ENCODE measurements around the gene ZFAND2A.
"Not testable (repeated sequence)": the region's sequence is repeated elsewhere in the genome, so short reads cannot be mapped to it uniquely, and the experiment has no call there.

Gene ZFAND2A

DNA sequence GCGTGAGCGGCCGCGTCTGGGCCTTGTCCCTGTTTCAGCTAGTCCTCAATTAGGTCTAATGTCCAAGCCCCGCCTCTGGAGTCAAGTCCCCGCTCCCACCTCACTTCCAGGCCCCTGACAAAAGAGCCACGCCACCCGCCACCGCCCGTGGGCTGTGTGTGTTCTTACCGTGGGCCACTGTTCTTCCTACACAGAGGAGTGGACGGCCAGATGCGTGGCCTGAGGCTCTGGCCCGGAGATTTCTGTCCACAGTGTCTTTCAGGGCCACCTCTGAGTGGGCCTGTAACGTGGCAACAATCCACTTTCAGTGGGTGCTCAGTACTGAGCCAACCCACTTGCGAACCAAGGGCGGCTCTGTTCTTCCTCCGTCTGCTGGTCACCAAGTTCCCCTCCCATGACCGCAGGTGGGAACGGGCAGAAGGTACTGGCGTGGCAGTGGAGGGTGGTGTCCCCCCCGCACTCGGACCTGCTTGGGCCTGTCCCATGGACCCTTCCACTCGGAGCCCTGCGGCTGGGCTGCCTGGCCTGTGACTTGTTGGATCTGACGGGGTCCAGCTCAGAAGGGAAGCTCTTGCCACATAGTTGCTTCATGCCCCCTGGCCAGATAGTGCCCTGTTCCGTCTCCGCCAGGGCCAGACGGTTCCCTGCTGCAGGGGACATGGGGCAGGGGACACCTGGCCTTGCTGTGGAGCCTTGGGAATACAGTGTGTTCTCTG lies 15.0 kb upstream of the ZFAND2A start:
- no peak for DNase-seq

DNA sequence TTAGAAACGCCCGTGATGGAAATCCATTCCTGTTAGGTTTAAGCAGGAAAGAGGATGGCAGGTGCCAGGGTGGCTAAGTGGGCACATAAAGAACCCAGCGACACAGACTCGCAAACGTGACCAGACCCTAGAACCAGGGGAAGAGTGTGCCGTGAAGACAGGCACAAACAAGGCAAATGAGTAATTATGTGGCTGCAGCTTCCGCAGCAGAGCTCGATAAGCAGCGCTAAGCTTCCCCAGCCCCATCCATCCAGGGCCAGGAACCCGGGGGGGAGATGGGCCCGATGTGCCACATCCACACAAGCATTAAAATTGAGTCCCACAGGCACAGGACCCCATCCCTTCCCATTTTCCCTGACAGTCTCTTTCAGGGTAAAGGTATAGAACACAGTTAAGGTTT lies 14.0 kb upstream of the ZFAND2A start:
- no peak for DNase-seq

DNA sequence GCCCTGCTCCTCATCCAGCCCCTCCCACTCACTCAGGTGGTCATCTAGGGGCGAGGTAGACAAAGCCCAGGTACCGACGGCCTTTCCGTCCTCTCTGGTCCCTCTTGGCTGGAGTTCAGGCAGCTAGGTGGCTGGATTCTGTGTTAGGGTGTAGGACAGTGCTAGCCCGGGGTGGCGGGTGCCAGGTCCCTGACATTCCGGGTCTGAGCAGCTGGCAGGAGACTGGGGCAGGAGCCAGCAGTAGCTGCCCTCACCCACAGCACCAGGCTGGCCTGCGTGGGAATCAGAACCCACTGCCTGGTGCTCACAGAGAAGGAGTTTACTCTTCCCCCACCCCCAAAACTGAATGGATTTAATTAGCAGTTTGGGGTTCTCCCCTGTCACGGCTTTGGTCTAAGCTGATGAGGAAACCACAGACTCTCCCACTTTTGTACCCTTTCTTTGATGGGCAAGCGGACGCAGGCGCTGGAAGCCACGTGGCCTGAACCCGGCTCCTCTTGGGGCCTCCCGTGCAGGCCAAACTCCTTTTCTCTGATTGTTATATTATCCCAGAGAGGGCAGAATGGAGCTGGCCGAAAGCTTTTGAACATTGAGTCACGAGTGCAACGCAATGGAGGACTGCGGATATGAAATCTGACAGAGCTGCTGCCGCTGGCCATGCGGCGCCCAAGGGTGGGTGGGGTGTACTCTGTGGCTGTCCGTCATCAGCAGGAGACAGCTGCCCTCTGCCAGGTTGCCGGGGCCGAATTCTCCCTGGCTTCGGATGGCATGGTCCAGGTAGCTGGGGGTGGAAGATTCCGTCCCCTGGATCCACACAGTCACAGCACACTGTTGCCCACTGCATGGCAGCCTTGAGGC lies 12.9 kb upstream of the ZFAND2A start:
- DNase-seq, result no peak

DNA sequence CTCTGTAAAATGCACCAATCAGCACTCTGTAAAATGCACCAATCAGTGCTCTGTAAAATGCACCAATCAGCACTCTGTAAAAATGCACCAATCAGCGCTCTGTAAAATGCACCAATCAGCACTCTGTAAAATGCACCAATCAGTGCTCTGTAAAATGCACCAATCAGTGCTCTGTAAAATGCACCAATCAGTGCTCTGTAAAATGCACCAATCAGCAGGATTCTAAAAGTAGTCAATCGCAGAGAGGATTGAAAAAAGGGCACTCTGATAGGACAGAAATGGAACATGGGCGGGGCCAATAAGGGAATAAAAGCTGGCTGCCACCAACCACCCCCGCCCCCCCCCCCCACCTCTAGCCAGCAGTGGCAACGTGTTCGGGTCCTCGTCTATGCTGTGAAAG lies 11.5 kb upstream of the ZFAND2A start:
- DNase-seq, result not testable (repeated sequence)

DNA sequence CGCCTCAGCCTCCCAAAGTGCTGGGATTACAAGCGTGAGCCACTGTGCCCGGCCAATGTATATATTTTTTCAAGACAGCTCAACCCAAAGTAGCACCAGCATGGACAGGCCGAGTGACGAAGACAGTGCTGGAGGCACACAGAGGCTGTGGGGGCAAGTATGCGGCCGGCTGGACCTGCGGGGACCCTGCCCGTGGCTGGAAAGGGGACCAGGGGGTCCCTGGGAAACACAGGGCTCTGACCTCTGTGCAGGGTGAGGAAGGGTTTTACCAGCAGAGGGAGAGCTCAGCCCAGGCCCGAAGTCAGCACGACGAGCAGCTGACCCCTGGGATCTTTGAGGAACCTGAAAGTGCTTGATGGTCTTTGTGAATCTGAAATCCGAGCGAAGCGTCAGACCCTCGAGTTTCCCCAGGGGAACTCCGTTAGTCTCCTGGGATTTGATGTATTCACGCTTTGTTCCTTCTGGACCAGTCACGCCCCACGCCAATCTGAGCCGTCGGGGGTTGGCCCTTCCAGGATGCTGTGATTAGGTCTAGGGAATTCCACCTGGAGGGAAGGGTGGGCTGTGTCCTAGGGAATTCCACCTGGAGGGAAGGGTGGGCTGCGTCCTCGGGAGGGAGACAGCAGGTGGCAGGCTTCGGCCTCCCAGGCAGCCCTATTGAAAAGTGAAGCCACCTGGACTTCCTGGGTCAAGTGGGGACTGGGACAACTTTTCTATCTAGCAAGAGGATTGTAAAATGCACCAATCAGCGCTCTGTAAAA lies 10.9 kb upstream of the ZFAND2A start:
- no peak for DNase-seq

DNA sequence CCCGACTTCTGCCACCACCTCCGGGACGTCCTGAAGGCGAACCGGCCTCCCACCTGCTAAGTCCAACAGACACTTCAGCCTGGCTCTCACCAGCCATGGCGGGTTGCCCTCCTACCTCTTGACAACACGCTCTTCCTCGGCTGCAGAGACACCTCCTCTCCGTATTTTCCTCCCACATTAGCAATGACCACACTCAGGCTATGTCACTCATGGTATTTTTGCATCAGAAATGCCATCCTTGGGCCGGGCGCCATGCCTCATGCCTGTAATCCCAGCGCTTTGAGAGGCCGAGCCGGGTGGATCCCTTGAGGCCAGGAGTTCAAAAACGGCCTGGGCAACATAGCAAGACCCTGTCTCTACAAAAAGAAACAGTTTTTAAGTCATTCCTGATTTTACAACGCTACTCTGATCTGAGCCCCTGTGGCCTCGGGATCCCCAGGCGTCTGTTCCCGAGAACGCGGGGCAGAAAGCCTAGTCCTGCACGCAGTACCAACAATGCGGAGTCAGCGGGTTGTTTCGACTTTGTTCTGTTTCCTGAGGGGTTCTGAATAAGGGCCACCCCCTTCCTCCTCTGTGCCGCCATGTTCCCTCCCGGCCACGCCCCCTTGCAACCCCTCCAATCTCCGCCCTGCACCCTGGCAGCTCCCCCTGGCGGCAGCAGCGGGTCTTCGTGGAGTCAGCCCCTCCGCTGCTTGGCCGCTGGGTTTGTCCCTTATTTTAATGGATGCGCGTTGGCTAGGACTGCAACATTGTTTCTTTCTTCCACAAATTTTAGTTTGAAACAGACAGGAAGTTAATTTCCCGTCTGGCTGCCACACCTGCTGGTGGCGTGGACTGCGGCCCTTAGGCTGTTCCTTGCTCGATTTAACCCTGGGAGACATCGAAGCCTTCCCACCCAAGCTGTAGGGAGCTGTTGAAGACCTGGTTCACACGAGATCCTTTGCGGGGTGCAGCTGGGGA lies 9.7 kb upstream of the ZFAND2A start:
- DNase-seq, result peak; percentile 97

DNA sequence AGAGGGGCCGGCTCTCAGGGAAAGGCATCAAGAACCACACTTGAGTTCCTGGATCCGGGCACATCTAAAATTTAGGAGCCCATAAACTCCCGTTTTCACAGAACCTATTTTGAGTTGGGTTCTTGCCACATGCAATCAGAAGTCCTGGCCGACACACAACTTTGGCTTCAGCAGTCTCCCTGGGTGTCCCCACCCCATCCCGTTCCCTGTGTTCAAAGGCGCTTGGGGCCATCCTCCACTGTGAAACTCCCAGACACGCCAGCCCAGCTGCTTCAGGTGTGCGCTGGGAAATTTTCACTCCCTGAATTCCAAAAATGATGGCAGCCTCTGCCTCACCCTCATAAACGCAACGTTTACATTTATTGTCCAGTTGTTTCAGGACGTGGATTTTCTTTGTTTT lies 8.4 kb upstream of the ZFAND2A start:
- no peak for DNase-seq

DNA sequence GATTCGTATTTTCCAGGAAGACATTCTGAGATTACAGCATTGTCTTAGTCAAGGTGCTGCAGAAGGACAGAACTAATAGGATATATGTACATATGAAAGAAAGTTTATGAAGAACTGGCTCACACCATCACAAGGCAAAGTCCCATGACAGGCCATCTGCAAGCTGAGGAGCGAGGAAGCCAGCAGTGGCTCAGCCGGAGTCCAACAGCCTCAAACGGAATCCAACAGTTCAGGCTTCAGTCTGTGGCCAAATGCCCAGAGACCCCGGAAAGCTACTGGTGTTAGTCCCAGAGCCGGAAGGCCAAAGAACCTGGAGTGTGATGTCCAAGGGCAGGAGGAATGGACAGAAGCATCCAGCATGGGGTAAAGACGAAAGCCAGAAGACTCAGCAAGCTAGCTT lies 4.4 kb upstream of the ZFAND2A start:
- no peak for DNase-seq

DNA sequence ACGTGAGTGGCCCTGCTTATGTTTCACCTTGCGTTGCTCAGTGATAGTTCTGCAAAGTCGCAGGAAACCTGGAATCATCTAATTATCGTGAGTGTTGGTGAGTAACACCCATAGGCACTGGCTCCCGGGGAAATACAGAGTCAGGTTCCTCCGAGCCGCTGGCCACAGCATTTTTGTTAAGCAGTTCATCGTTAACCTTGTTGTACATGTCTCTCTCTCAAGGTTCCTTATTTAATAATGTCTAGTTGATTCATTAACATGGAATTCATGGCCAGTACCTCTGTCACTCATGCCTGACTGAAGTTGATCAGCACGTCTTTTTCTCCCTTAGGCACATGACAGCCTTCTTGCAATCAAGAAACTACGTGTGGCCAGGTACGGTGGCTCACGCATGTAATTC lies 3.1 kb upstream of the ZFAND2A start:
- DNase-seq, result no peak

DNA sequence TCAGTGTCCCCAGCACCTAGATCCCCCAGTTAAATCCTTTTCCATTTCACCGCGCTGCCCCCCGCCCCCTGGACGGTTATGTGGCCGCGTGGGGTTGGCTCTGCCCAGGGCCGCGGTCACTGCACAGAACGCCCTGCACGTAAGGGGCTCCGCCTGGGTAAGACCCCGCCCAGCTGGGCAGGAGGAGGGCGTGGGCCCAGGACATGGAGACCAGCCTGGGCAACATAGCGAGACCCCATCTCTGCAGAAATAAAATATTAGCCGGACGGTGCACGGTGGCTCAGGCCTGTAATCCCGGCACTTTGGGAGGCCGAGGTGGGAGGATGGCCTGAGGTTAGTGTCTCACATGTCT lies 650 bp upstream of the ZFAND2A start:
- no peak for DNase-seq

DNA sequence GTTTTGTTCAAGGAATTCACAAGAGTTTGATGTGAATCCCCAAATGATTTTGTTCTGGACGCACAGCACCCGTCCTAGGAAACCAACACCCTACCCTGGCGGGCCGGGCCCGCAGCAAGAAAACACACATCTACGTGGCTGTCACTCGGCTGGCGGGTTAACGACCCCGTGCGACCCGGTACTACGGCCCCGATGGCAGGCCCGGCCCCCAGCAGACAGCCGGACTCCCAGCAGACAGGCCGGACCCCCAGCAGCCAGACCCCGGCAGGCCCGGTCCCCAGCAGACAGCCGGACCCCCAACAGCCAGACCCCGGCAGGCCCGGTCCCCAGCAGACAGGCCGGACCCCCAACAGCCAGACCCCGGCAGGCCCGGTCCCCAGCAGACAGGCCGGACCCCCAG lies 765 bp downstream of the ZFAND2A start:
- not testable (repeated sequence) for DNase-seq

DNA sequence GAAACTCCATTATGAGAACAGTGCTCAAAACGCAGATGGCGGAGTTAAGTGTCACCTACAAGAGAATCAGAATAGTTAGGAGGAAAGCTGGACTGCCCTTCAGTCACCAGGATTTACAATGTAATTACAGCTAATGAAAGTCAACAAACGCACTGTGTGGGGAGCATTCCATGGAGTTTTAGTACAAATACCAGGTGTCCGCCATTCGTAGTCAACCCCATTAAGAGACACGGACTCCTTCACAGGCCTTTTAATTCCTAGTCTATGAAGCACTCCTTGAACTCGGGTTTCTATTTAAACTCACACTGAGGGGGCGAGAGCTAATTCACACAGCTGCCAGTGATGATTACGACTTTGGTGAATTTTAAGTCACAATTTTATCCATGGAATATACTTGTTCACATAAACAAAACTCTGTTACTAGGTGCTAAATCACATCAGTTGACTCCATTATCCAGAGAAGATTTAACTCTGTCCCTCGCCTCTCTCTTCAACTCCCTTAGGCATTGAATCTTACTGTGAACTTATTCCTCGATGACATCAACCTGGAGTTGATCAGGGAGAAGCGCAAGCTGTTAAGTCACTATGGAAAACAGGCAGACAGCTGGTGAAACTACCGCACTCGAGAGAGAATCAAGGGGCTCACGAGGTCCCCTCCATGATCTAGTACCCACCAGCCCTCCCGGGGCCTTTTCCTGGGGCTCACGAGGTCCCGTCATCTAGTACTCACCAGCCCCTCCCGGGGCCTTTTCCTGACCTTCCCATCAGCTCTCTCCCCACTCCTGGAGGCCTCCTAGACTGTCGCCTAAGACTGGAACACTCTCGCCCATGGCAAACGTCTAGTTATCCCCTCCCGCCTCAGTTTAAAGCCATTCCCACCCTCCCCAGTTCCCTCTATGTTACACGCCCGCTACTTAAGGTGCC lies 1.5 kb downstream of the ZFAND2A start:
- no peak for DNase-seq

DNA sequence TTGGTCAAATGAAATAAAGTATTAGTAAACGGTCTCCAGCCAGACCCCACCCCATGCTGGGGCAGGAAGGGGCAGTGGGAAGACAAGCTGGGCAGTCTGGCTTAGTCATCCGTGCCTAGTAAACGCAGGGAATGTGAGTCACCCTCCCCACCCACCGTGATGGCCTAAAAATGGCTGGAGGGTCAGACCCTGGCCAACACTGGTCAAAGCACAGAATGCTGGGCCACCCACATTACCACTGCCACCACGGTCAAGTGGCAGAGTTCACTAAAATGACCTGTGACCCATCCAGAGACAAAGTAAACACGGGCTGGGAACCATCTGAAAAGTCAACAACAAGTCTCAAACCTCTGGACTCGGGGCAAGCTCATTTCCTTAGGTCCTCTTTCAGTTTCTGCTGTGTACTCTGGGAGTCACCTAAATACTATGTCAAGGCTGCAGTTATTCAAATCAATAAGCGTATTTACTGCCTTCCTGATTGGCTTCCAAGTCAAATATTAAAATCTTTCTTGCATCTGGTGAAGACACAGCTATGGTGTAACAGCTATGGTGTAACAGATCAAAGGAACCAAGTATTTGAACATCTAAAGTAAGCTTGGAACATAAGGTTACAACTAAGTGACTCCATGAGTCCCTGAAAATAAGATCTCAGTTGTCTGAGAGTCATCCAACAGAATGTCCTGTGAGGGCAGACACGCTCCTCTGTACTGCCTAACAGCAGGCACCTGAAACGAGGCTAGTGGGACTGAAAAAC lies 3.0 kb downstream of the ZFAND2A start:
- no peak for DNase-seq

DNA sequence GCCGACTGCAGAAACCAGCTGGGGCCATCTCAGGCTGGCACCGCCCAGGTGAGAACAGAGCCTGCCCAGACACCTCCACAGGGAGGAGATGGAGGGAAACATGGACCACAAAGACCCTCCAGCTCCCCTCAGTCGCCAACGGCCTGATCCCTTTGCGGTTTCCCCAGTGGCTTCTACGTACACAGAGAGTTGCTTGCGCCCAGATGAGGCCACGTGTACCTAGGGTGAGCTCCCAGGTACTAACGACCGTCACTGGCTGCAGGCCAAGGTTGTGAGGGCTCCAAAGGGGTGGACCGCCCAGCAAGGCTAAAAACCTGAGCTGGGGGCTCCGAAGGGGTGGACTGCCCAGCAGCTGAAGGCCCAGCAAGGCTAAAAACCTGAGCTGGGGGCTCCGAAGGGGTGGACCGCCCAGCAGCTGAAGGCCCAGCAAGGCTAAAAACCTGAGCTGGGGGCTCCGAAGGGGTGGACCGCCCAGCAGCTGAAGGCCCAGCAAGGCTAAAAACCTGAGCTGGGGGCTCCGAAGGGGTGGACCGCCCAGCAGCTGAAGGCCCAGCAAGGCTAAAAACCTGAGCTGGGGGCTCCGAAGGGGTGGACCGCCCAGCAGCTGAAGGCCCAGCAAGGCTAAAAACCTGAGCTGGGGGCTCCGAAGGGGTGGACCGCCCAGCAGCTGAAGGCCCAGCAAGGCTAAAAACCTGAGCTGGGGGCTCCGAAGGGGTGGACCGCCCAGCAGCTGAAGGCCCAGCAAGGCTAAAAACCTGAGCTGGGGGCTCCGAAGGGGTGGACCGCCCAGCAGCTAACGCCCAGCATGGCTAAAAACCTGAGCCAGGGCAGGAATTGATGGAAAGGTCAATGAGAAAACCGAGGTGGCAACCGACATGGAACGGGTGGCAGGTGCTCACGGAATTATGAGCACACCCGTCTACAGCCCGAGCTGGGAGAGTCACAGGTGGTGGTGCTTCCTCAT lies 3.9 kb downstream of the ZFAND2A start:
- DNase-seq, result not testable (repeated sequence)

DNA sequence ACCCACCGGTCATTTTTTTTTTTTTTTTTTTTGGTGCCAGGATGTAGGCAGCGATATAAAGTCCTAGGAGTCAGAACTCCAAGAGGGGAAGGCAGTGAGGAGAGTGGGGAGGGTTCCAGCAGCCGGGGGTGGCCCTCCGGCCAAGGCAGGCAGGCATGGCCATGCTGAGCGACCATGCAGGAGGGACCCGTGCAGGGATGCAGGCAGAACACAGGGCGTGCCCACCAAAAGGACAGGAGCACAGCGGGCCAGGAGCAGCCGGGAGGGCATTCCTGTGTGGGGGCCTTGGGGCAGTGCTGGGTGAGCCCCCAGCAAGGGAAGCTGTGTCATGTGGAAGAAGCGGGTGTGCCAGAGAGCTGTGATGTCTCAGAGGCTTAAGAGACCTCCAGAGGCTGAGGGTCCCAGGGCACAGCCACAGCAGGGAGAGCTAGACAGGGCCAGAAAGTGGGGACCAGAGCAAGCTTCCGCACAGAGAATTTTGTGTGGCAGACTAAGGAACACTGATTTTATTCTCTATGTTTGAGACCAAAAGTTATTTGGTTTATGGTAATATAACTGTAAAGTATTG lies 5.7 kb downstream of the ZFAND2A start:
- no peak for DNase-seq

DNA sequence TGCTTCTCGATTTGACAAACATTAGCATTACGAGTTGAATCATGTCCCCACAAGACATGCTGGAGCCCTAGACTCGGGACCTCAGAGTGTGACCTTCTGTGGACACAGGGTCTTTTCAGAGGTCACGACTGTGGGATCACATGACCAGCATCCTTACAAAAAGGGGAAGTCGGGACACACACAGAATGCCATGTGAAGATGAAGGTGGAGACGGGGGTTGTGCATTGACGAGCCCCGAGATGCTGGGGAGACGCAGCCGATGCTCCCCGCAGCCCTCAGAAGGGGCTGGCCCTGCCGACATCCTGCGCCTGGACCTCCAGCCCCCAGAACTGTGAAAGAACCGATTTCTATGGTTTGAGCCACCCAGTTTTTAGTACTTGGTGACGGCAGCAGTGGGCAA lies 7.5 kb downstream of the ZFAND2A start:
- no peak for DNase-seq

DNA sequence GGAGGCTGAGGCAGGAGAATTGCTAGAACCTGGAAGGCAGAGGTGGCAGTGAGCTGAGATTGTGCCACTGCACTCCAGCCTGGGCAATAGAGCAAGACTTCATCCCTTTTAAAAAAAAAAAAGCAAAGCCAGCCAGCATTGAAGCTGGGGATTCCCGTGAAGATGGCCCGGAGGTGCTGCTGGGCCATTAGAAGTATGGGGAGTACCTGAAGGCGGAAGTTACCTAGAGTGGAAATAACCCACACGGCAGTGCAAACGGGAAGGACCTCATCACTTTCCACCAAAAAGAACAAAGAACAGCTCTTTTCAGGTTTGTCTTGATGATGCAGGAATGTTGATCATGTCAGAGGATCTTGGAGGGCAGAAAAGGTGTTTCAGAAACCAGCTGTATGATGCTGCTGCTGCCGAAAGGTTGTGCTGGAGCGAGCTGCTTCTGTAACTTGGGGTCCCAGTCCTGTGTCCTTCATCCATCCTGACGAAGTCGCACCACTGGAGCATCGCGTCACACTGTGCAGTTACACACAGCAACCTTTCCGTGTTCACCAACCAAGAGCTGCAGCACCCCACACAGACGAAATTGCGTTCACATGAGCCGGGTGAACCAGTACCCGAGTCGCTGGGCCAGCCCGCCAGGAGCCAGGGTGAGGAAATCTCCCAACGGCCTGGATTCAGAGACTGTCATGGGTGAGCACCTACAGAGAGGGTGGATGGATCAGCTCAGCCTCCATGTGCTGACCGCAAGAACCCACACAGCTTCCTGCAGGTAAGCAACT lies 8.2 kb downstream of the ZFAND2A start:
- DNase-seq, result peak; percentile 53

DNA sequence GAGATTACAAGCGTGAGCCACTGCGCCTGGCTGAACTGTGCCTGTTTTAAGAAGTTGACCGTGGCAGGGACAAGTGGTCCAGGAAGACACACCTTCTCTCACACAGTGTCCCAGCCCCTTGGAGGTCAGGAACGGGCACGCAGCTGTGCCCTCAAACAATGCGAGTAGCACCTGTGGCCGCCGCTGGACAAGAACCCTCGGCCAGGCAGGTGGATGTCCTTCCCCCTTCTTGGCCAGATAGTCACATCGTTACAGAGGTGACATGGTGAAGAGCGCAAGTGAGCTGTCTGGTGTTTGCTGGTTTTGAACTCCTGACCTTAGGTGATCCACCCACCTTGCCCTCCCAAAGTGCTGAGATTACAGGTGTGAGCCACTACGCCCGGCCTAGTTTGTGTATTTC lies 8.8 kb downstream of the ZFAND2A start:
- peak; percentile 55 for DNase-seq

Measured in activated effector memory CD4-positive, alpha-beta T cell treated with anti-CD3 and anti-CD28 coated beads, Interleukin-2, amount 50 U/mL, for 16 hours (primary cell).